ENCODE data around the gene ANTXRL. TPM values are rescaled to one million over a fixed set of nuclear protein-coding genes. Genes with fewer than 3 reads are reported as not detected.
"Not testable (repeated sequence)": the region's sequence is repeated elsewhere in the genome, so short reads cannot be mapped to it uniquely, and the experiment has no call there.

The ANTXRL gene
- total RNA-seq, 2 experiments from 2014 or later, result not detected

DNA sequence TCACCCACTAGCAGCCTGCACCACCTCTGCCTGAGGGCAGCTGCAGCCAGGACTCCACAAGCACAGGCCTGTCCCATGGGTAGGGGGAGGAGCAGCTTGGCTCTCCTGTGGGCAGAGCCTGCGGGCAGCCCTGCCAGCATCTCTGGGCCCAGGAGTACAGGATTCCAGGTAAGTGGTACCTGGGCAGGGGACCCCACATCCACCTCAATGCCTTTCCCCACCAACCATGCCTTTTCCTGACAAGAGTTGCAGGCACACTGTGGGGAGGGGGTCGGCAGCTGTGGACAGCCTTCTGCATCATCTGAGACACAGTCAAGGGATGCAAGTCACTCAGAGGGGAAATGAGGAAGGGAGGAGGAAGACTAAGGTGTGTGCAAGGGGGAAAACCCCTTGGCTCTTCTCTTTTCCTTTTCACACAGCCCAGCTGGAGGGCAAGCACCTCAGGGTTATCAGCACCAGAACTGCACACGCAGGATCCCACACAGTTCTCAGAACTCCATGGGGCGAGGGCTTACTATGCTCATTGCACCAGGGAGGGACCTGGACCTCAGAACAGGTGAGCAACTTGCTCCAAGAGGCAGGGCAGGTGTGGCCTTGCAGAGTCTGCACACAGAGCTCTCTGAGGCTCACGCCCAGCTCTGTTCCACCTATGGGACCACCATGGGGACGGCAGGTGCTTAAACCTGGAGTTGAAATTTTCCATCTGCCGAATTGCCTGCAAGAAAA, 16.5 kb upstream of the ANTXRL start:
- Mint-ChIP-seq H3K4me1 (ENCODE audit: low read depth) (peaks cover 48% of the 10 kb centered on the region), H3K27ac (peak overlapping the region; percentile 65), H3K9me3 (ENCODE audit: insufficient read depth) (no peaks in the 10 kb centered on the region), H3K36me3 (ENCODE audit: low read depth) (peaks cover 15% of the 10 kb centered on the region), H3K4me3 (no peak overlapping the region), H3K27me3 (ENCODE audit: low read depth) (peaks cover under 1% of the 10 kb centered on the region)
- DNase-seq, result no peak
- POLR2A ChIA-PET, result interaction anchor here (1.2 to 1.4 kb wide), 3 partner anchors 13 to 209 kb away, joined by 3 to 5 read pairs (median 5); no protein-coding TSS in a partner anchor
- CTCF ChIA-PET, result interaction anchor here (2.1 kb wide), 1 partner anchor 14 kb away, joined by 9 read pairs; no protein-coding TSS in a partner anchor
- no peak for ATAC-seq

DNA sequence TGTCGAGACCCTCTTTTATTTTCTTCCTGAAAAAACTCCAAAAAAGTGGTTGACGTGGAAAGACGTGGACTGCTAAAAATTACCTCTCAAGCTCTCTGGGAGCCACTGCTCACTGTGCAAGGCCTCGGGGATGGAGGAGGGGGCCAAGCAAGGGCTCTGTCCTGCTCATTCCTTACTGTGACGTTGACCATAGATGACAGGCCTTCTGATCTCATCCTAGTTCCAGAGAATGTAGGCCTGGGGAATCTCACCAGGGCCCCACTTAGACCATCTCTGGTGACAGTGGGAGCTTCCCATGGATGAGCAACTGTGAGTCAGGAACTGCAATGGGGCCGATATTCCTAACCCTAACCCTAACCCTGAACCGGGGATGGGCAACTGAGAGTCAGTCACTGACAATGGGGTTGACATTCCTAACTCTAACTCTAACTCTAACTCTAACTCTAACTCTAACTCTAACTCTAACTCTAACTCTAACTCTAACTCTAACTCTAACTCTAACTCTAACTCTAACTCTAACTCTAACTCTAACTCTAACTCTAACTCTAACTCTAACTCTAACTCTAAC, 15.8 kb upstream of the ANTXRL start:
- ATAC-seq; H3K4me3 Mint-ChIP-seq; H3K9me3 Mint-ChIP-seq (ENCODE audit: insufficient read depth); POLR2A ChIA-PET; H3K27me3 Mint-ChIP-seq (ENCODE audit: low read depth); DNase-seq; CTCF ChIA-PET: not testable (repeated sequence)
- peaks cover 44% of the 10 kb centered on the region for H3K4me1 Mint-ChIP-seq (ENCODE audit: low read depth)
- peak overlapping the region; percentile 65 for H3K27ac Mint-ChIP-seq
- peaks cover 11% of the 10 kb centered on the region for H3K36me3 Mint-ChIP-seq (ENCODE audit: low read depth)

DNA sequence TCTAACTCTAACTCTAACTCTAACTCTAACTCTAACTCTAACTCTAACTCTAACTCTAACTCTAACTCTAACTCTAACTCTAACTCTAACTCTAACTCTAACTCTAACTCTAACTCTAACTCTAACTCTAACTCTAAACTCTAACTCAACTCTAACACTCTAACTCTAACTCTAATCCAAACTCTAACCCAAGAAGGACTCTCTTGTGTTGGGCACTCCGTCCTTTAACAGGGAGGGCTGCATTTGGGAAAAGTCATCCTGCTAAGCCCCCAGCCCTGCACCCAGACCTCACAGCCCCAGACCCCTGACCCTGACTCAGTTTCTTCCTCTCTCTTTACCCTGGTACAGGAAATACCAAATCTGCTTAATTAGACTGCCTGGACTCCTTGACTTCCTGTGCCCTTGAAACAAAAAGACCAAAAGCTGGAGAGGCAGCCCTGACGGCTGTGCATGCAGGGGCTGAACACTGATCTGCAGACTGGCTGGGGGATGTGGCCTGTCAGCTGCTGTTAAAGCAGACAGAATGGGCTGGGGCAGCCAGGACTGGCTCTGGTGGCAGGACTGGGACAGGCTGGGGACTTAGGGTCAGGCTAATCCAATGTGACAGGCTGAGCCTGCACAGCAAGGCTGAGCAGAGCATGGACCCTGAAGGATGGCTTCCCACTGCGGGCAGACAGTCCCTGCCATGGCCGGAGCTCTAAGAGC, 14.8 kb upstream of the ANTXRL start:
- peaks cover 38% of the 10 kb centered on the region for H3K4me1 Mint-ChIP-seq (ENCODE audit: low read depth)
- H3K27me3 Mint-ChIP-seq (ENCODE audit: low read depth), result peaks cover 10% of the 10 kb centered on the region
- H3K4me3 Mint-ChIP-seq, result peak overlapping the region; percentile 4
- DNase-seq (peak; percentile 56), ATAC-seq (peak; percentile 31)
- POLR2A ChIA-PET; CTCF ChIA-PET; H3K36me3 Mint-ChIP-seq (ENCODE audit: low read depth); H3K9me3 Mint-ChIP-seq (ENCODE audit: insufficient read depth): not testable (repeated sequence)
- H3K27ac Mint-ChIP-seq, result peak overlapping the region; percentile 90

DNA sequence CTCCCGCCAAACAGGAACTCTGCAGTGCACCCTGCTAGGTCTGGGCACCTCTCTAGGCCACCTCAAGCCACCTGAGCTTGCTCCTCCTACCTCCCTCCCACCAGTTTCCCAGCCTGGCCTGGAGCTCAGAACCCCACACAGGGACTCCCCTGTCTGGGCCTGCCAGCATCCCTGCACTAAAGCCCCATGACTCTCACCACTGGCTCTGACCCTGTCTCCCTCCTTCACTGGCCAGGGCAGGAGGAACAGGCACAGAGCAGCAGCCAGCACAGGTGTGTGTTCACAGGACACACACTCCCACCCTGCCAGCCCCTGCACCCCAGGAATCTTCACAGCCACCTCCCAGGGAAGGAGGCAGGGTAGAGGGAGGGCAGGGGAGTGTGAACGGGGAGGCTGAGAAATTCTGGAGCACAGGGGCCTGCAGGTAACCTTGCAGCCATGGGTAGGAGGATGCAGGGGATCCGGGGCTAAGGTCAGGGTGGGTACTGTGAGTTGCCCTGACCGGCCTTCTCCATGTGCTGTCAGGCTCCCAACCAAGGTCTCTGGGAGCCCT, 13.9 kb upstream of the ANTXRL start:
- CTCF ChIA-PET, result no interaction called here
- no peak overlapping the region for H3K4me3 Mint-ChIP-seq

DNA sequence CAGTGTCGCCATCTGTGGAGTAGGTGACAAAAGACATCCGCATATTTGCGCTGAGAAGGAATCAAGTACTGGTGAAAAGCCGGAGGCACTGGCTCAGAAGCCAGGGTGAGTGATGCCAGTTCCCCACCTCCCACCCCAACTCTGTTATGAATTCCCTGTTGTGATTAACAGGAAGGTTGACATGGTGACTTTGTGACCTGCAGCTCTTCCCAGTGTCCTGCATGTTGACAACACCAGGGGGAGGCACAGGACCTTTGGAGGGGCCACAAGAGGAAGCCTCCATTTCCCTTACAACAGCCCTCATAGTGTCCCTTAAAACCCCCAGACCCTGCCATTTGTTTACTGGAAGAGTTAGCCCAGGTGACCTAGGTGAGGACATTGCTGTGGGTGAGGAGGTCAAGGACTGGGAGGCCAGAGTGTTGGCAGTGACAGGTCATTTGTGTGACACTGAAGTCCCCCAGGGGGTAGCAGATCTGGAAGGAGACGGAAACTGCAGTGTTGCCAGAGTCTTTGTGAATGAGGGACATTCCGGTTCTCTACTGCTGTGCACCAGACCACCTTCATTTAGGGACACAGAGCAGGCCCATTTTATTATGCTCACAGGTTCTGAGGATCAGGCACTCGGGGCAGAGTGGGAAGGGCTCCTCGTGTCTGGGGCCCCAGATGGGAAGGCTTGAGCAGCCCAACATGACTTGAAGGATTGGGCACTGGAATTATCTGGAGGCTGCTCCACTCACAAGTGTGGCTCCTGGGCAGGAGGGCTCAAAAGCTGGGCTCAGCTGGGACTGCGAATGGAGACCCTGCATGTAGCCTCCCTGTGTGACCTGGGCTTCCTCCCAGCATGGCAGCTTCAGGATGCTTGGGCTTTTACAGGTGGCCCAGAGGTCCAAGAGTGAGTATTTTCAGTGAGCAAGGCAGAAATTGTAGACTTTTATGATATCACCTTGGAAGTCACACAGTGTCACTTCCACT, 13.0 kb upstream of the ANTXRL start:
- H3K4me1 Mint-ChIP-seq (ENCODE audit: low read depth), result peaks cover 38% of the 10 kb centered on the region
- peak overlapping the region; percentile 90 for H3K27ac Mint-ChIP-seq
- peaks cover 16% of the 10 kb centered on the region for H3K27me3 Mint-ChIP-seq (ENCODE audit: low read depth)
- DNase-seq (peak; percentile 35), ATAC-seq (no peak)
- no peaks in the 10 kb centered on the region for H3K9me3 Mint-ChIP-seq (ENCODE audit: insufficient read depth)
- peaks cover 6% of the 10 kb centered on the region for H3K36me3 Mint-ChIP-seq (ENCODE audit: low read depth)
- no peak overlapping the region for H3K4me3 Mint-ChIP-seq
- ChIA-PET POLR2A (no interaction called here), CTCF (no interaction called here)

More for the DNA sequence above, 13.9 kb upstream of the ANTXRL start:
- Mint-ChIP-seq H3K9me3 (ENCODE audit: insufficient read depth) (no peaks in the 10 kb centered on the region), H3K4me1 (ENCODE audit: low read depth) (peaks cover 38% of the 10 kb centered on the region), H3K27ac (peak overlapping the region; percentile 90), H3K36me3 (ENCODE audit: low read depth) (peaks cover 6% of the 10 kb centered on the region), H3K27me3 (ENCODE audit: low read depth) (peaks cover 15% of the 10 kb centered on the region)
- no peak for ATAC-seq
- POLR2A ChIA-PET, result no interaction called here
- DNase-seq, result no peak

DNA sequence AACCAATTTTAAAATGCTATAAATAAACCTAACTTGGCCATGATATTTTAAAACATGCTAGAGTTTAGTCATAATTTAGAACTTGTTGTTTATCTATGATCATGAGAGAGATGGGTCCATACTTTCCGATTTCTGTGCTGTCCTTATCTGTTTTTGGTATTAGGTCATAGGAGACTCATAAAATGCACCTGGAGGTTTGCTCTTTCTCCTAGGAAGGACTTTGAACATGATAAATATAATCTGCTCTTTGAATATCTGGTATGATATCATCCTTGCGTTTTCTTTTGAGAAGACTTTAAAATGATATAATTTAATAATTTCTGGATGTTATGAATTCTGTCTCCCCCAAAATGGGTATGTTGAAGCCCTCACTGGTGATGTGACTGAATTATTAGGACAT, 9.0 kb upstream of the ANTXRL start:
- H3K9me3 Mint-ChIP-seq (ENCODE audit: insufficient read depth), result no peaks in the 10 kb centered on the region
- ATAC-seq (no peak), DNase-seq (no peak)
- H3K36me3 Mint-ChIP-seq (ENCODE audit: low read depth), result no peaks in the 10 kb centered on the region
- CTCF ChIA-PET, result no interaction called here
- peaks cover 34% of the 10 kb centered on the region for H3K27me3 Mint-ChIP-seq (ENCODE audit: low read depth)
- H3K4me3 Mint-ChIP-seq, result no peak overlapping the region
- POLR2A ChIA-PET, result no interaction called here
- no peak overlapping the region for H3K27ac Mint-ChIP-seq
- H3K4me1 Mint-ChIP-seq (ENCODE audit: low read depth), result peaks cover 20% of the 10 kb centered on the region

DNA sequence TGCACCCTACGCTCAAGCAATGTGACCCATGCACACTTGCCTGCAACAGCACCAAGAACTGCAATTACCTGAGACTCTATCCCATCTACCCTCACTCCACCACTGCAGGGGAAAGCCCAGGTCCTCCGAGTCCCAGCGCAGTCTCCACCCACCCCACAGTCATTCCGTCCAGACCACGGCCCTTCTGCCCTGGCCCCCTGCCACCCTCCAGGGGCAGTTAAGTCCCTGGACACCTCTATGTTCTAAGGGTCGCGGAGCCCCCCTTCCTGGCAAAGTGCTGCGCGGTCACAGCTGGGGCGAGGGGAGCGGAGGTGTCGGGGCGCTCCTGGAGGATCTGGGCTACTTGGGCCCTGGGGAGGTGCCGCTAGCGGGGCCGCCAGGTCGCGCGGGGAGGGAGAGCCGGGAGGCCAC, 4.4 kb upstream of the ANTXRL start:
- not testable (repeated sequence) for H3K27ac Mint-ChIP-seq; H3K36me3 Mint-ChIP-seq (ENCODE audit: low read depth); H3K9me3 Mint-ChIP-seq (ENCODE audit: insufficient read depth); ATAC-seq; DNase-seq
- Mint-ChIP-seq H3K4me3 (peak overlapping the region; percentile 68), H3K4me1 (ENCODE audit: low read depth) (peaks cover 34% of the 10 kb centered on the region), H3K27me3 (ENCODE audit: low read depth) (peaks cover 23% of the 10 kb centered on the region)
- CTCF ChIA-PET, result interaction anchor here (1.0 to 1.8 kb wide), 2 partner anchors 175 to 1098 kb away, joined by 3 to 11 read pairs; no protein-coding TSS in a partner anchor
- POLR2A ChIA-PET, result interaction anchor here (0.9 to 1.1 kb wide), 2 partner anchors 175 to 1098 kb away, joined by 3 read pairs; no protein-coding TSS in a partner anchor

DNA sequence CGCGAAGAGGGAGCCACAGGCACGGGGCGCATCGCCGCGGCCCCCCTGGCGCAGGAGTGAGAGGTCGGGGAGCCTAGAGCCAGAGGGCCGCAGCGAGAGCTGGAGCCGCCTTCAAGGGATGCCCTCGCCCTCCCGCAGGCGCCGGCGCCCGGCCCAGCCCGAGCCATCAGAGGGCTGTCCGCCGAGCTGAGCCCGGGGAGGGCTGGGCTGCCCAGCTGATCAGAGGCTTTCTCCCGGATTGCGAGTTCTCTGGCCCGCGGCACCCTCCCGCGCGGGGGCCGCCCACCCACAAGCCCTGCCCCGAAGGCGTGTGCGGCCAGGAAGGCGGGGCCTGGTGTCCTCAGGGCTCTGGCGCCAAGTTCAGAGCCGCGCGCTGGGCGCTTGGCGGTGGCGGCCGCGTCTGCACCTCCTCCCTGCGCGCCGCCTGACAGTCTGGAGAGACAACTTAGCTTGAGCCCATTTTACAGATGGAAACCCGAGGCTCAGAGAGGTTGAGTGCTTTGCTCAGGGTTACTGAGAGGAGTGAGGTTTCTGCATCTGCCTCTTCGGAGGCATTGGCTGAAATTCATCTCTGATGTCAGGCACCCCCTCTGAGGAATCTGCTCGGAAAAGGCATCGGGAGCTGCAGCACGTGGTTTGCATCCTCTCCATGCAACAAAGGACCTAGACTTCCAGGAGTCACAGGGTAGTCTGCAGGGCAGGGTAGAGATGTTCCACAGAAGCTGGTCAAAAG, 3.8 kb upstream of the ANTXRL start:
- ChIA-PET POLR2A (interaction anchor here (0.9 to 1.1 kb wide), 3 partner anchors 14 to 1097 kb away, joined by 3 to 5 read pairs (median 3); no protein-coding TSS in a partner anchor), CTCF (interaction anchor here (1.0 to 1.8 kb wide), 2 partner anchors 176 to 1097 kb away, joined by 3 to 11 read pairs; no protein-coding TSS in a partner anchor)
- Mint-ChIP-seq H3K27ac (no peak overlapping the region), H3K27me3 (ENCODE audit: low read depth) (peaks cover 19% of the 10 kb centered on the region), H3K4me1 (ENCODE audit: low read depth) (peaks cover 34% of the 10 kb centered on the region), H3K9me3 (ENCODE audit: insufficient read depth) (no peaks in the 10 kb centered on the region), H3K4me3 (peak overlapping the region; percentile 78), H3K36me3 (ENCODE audit: low read depth) (no peaks in the 10 kb centered on the region)
- ATAC-seq (peak; percentile 73), DNase-seq (peak; percentile 69)

DNA sequence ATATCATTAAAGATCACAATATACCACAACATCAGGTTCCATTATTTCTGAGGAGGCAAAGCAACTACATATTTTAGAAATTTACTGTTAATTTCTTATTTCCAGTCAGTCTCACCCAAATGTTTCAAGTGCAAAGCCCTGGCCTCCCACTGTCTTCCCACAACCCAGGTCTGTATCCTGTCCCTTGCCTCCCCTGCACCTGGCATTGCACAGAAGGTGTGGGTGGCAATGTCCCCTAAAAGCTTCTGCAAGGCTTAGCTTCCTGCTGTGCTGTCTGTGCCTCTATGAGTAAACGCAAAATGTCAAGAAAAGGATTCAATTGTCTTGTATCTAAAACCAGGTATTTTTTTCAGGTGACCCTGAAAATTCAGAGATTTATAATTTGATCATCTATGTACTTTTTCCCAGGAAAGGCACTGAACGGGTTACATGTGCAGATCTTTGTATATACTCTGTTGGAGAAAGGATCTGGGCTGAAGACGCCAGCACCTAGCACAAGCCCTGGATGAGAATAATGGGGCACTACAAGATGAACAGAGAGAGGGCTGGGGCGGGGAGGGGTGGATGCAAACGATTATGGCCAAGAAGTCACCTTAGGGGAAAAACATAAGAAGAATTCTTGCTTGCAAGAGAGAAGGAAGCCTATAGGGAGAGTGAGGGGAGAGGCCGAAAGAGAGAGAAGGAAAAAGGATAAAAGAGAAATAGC, 3.1 kb upstream of the ANTXRL start:
- H3K9me3 Mint-ChIP-seq (ENCODE audit: insufficient read depth), result no peaks in the 10 kb centered on the region
- peaks cover 34% of the 10 kb centered on the region for H3K4me1 Mint-ChIP-seq (ENCODE audit: low read depth)
- peak overlapping the region; percentile 83 for H3K27ac Mint-ChIP-seq
- ATAC-seq (no peak), DNase-seq (no peak)
- H3K36me3 Mint-ChIP-seq (ENCODE audit: low read depth), result no peaks in the 10 kb centered on the region
- ChIA-PET POLR2A (interaction anchor here (1.1 kb wide), 2 partner anchors 14 to 1096 kb away, joined by 3 to 5 read pairs; no protein-coding TSS in a partner anchor), CTCF (interaction anchor here (1.8 kb wide), 1 partner anchor 1096 kb away, joined by 11 read pairs; no protein-coding TSS in a partner anchor)
- H3K4me3 Mint-ChIP-seq, result peak overlapping the region; percentile 78
- H3K27me3 Mint-ChIP-seq (ENCODE audit: low read depth), result peaks cover 18% of the 10 kb centered on the region
